ENCODE results near the gene TRPM3. TPM values are rescaled to one million over a fixed set of nuclear protein-coding genes. Genes with fewer than 3 reads are reported as not detected.

Gene TRPM3
- total RNA-seq (0.24 and 0.60 TPM in 2 replicates), polyA plus RNA-seq (0.82 TPM in 1 of 2 replicates, not detected in the other)

DNA sequence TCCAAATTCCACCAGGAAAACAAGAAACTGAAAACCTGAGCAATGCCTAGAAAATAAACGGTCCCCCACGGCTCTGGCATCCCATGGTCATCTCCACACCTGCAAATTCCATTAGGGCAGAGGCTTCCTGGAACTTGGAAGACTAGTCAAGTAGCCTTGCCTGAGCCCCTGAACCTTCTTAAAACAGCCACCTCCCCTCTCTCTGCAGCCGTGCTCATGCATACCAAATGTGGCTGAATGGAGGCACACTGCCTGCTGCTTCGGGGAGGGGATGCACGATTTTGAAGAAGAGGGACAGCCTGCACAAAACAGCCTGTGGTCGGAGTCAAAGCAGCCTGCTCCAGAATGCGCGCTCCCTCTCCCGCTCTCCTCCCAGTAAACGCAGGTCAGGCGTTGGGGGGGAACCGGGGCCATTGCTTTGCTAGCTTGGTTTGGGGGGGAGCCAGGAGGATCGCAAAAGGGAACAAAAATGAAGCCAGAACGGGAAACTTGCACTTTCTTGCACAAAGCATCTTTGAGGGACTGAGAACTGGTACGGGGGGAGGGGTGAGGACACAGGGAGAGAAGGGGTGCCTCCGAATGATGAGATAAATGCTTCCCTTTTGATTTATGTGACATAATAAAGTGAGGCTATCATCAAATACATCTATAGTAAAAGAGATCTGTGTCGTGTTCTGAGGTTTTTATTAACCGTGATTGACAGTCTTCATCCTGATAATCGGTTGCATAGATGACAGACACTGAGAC, at the start of gene TRPM3:
Gene TRPM3, minus strand, starts transcription at position 347 of the 747 bp plus-strand sequence. Its CDS starts 267 bp downstream, at position 80.
- peaks cover 3% of the 10 kb centered on the region for H3K4me1 ChIP-seq (ENCODE audit: low read depth)
- no peak within 1 kb of the TSS for H3K27ac ChIP-seq
- DNase-seq (ENCODE audit: low read depth in 1 of 2, low spot score in 1 of 2), result peak in 1 of 2 donors; percentile 11

DNA sequence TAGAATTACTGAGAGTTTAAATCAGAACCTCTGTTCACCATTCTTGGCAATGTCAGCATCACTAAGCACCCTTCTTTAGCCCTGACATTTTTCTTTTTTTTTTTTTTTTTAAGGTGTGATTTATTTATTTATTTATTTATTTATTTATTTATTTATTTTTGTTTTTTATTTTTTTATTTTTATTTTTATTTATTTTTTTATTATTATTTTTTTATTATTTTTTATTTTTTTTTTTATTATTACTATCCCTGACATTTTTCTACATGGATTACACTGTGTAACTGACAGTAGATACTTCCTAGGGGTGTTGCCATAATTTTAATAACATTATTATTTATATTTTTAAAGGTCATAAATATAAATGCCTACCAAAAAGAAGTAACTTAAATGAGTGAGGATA, 47.0 kb upstream of the TRPM3 start:
- Histone ChIP-seq H3K36me3 (no peaks in the 10 kb centered on the region), H3K27ac (no peak overlapping the region), H3K27me3 (no peaks in the 10 kb centered on the region), H3K4me1 (ENCODE audit: low read depth) (peaks cover 4% of the 10 kb centered on the region), H3K4me3 (no peak overlapping the region), H3K9me3 (ENCODE audit: low read depth) (no peaks in the 10 kb centered on the region)
- DNase-seq (ENCODE audit: low read depth in 1 of 2, low spot score in 1 of 2), result no peak
- TF ChIP-seq, protein P1, sequence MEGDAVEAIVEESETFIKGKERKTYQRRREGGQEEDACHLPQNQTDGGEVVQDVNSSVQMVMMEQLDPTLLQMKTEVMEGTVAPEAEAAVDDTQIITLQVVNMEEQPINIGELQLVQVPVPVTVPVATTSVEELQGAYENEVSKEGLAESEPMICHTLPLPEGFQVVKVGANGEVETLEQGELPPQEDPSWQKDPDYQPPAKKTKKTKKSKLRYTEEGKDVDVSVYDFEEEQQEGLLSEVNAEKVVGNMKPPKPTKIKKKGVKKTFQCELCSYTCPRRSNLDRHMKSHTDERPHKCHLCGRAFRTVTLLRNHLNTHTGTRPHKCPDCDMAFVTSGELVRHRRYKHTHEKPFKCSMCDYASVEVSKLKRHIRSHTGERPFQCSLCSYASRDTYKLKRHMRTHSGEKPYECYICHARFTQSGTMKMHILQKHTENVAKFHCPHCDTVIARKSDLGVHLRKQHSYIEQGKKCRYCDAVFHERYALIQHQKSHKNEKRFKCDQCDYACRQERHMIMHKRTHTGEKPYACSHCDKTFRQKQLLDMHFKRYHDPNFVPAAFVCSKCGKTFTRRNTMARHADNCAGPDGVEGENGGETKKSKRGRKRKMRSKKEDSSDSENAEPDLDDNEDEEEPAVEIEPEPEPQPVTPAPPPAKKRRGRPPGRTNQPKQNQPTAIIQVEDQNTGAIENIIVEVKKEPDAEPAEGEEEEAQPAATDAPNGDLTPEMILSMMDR (IDR thresholded peaks at IDR 0.05; ENCODE audit: low read depth, low read length), result no peak

More for the DNA sequence above, at the start of gene TRPM3:
- H3K36me3 ChIP-seq, result no peaks in the 10 kb centered on the region
- TF ChIP-seq, protein P1 (IDR thresholded peaks at IDR 0.05; ENCODE audit: low read depth, low read length), result no peak
- peaks cover 13% of the 10 kb centered on the region for H3K27me3 ChIP-seq
- H3K9me3 ChIP-seq (ENCODE audit: low read depth), result no peaks in the 10 kb centered on the region
- H3K4me3 ChIP-seq, result peak within 1 kb of the TSS; percentile 17

DNA sequence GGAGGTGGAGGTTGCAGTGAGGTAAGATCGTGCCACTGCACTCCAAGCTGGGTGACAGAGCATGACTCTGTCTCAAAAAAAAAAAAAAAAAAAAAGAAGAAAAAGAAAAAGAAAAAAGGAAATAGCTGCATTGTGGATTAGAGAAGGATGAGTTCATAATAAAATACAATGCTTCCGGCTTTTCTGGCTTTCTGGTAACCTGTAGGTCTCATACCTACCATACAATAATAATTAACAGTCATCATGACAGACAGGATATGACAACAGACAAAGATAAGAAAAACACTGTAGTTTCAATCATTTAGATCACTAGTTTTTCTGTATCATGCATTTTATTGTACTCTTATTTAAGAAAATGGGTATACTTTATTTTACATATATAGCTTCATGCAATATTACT, 40.7 kb upstream of the TRPM3 start:
- Histone ChIP-seq H3K4me1 (ENCODE audit: low read depth) (peaks cover 4% of the 10 kb centered on the region), H3K27ac (no peak overlapping the region), H3K4me3 (no peak overlapping the region), H3K9me3 (ENCODE audit: low read depth) (no peaks in the 10 kb centered on the region), H3K36me3 (no peaks in the 10 kb centered on the region), H3K27me3 (no peaks in the 10 kb centered on the region)
- DNase-seq (ENCODE audit: low read depth in 1 of 2, low spot score in 1 of 2), result no peak
- TF ChIP-seq, protein P1 (IDR thresholded peaks at IDR 0.05; ENCODE audit: low read depth, low read length), result no peak

- no peak overlapping the region for H3K4me3 ChIP-seq
- no peaks in the 10 kb centered on the region for H3K27me3 ChIP-seq
- H3K36me3 ChIP-seq, result no peaks in the 10 kb centered on the region
- no peaks in the 10 kb centered on the region for H3K4me1 ChIP-seq (ENCODE audit: low read depth)
- TF ChIP-seq, protein P1 (IDR thresholded peaks at IDR 0.05; ENCODE audit: low read depth, low read length), result no peak
- DNase-seq (ENCODE audit: low read depth in 1 of 2, low spot score in 1 of 2), result no peak
- H3K27ac ChIP-seq, result no peak overlapping the region
- H3K9me3 ChIP-seq (ENCODE audit: low read depth), result no peaks in the 10 kb centered on the region
Measured at GRCh38 chr9:71157731-71158130, 36.3 kb upstream of the TRPM3 start.

DNA sequence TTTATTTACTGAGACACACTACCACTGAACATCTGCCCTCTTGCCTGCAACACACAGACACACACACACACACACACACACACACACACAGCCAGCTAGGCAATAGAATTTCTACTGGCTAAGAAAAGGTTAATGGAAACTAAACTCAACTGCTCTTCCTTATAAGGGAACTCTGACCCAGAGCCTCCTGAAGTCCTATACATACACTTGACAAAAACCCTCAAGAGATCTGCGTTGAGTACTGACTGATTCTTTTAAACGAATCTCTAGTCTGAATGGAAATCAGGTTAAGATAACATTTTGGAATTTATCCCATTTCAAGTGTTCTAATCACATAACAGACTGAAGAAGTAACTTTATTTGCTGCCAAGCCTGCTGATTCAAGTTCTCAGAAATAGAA, 25.9 kb upstream of the TRPM3 start:
- H3K27ac ChIP-seq, result peak overlapping the region; percentile 97
- H3K36me3 ChIP-seq, result no peaks in the 10 kb centered on the region
- peaks cover 16% of the 10 kb centered on the region for H3K4me1 ChIP-seq (ENCODE audit: low read depth)
- peak; percentile 34 to 52 for DNase-seq (ENCODE audit: low read depth in 1 of 2, low spot score in 1 of 2)
- H3K4me3 ChIP-seq, result peak overlapping the region; percentile 17
- no peaks in the 10 kb centered on the region for H3K9me3 ChIP-seq (ENCODE audit: low read depth)
- H3K27me3 ChIP-seq, result no peaks in the 10 kb centered on the region
- TF ChIP-seq, protein P1 (IDR thresholded peaks at IDR 0.05; ENCODE audit: low read depth, low read length), result no peak
